K562 (cell line): ENCODE measurements around the gene ZNF324B. TPM values are rescaled to one million over a fixed set of nuclear protein-coding genes. Genes with fewer than 3 reads are reported as not detected.
A peak's percentile ranks its signal among the peaks of the same experiment; 100 is the strongest.

Source experiments
- BRF1 ChIP-seq: IDR thresholded peaks from 3 replicates; pipeline ENCODE4 v1.6.1; 2011; ENCODE audit warnings: borderline replicate concordance, mild to moderate bottlenecking; ENCODE audit not compliant: insufficient read length; ENCODE audit errors: extremely low read depth
- E2F6 ChIP-seq, 2 experiments: IDR thresholded peaks; 2 replicates each; pipeline ENCODE4 v1.6.1; 2011; ENCODE audit warnings: borderline replicate concordance in 1 of 2, control low read depth in 1 of 2, low read depth in 1 of 2, low read length in 1 of 2, mild to moderate bottlenecking in 1 of 2, mixed read lengths in 1 of 2, moderate library complexity in 1 of 2; ENCODE audit not compliant: insufficient read depth in 1 of 2, insufficient read length in 1 of 2, poor library complexity in 1 of 2, severe bottlenecking in 1 of 2; ENCODE audit errors: extremely low read depth in 1 of 2
- FOXA3 ChIP-seq, 2 experiments: fragments of 450-650 bp in 1 of 2; sonication (generic) in 1 of 2; formaldehyde crosslinking; IDR thresholded peaks in 1 of 2; conservative IDR thresholded peaks in 1 of 2; 2 replicates each; pipeline versions ENCODE4 v1.4.0 to v1.8.0; 2020 to 2022; ENCODE audit warnings: mild to moderate bottlenecking in 2 of 2, missing genetic modification reagents in 1 of 2
- GTF2A2 ChIP-seq: IDR thresholded peaks from 2 replicates; pipeline ENCODE4 v1.6.1; 2016; ENCODE audit warnings: mild to moderate bottlenecking, missing genetic modification characterization, missing compliant biosample characterization
- NR0B1 ChIP-seq: fragments of 450-650 bp; IDR thresholded peaks from one replicate; pipeline ENCODE4 v1.6.1; 2018; ENCODE audit warnings: mild to moderate bottlenecking, moderate library complexity; ENCODE audit not compliant: partially characterized antibody
- RB1 ChIP-seq: fragments of 450-650 bp; IDR thresholded peaks from 2 replicates; pipeline ENCODE4 v1.6.1; 2017; ENCODE audit warnings: low read depth, mild to moderate bottlenecking
- SIX5 ChIP-seq, 2 experiments: IDR thresholded peaks; 2 replicates each; pipeline ENCODE4 v1.6.1; 2011; ENCODE audit warnings: low read length in 2 of 2, borderline replicate concordance in 1 of 2, low read depth in 1 of 2, mild to moderate bottlenecking in 1 of 2, moderate library complexity in 1 of 2; ENCODE audit not compliant: insufficient read depth in 1 of 2
- TCFL5 ChIP-seq: fragments of 250-450 bp; sonication (Bioruptor Pico); conservative IDR thresholded peaks from 2 replicates; pipeline ENCODE4 v1.6.1; 2021; ENCODE audit warnings: mild to moderate bottlenecking, moderate library complexity, matching md5 sums
- ZFP30 ChIP-seq: fragments of 250-450 bp; sonication (Bioruptor Pico); IDR thresholded peaks from 2 replicates; pipeline ENCODE4 v1.8.0; 2022; ENCODE audit warnings: moderate library complexity, mild to moderate bottlenecking, inconsistent platforms, borderline replicate concordance
- ZNF146 ChIP-seq: IDR thresholded peaks from one replicate; pipeline ENCODE4 v1.6.1; 2018; ENCODE audit warnings: missing compliant biosample characterization; ENCODE audit not compliant: unreplicated experiment
- ZNF318 ChIP-seq, 2 experiments: fragments of 450-650 bp; IDR thresholded peaks; 2 replicates each; pipeline ENCODE4 v1.6.1; 2016; ENCODE audit warnings: mild to moderate bottlenecking in 2 of 2, borderline replicate concordance in 1 of 2, low read depth in 1 of 2, moderate library complexity in 1 of 2
- ZNF398 ChIP-seq: fragments of 250-450 bp; sonication (Bioruptor Pico); IDR thresholded peaks from 2 replicates; pipeline ENCODE4 v1.8.0; 2021; ENCODE audit warnings: moderate library complexity, mild to moderate bottlenecking, inconsistent platforms
- polyA plus RNA-seq, 8 experiments: library from polyadenylated mRNA; depleted of rRNA in 4 of 8; stranded (reverse) in 5 of 8; unstranded in 3 of 8; fragments of >200 nt; fragmentation: Nextera tagmentation in 2 of 8; fragmentation: Illumina TruSeq in 1 of 8; extraction: Ambion mirVana in 2 of 8; extraction: Trizol in 1 of 8; gene quantifications; 2 replicates each; pipeline versions ENCODE4 v1.2.1 to v1.2.3, GENCODE V29; 2011 to 2014; ENCODE audit warnings: inconsistent platforms in 1 of 8, missing spikeins in 1 of 8
- total RNA-seq, 7 experiments: library from RNA; depleted of rRNA in 6 of 7; stranded (reverse); fragments of >200 nt in 6 of 7; fragmentation: Illumina TruSeq in 2 of 7; extraction: Trizol in 2 of 7; gene quantifications; 2 replicates each; pipeline versions ENCODE4 v1.2.1 to v1.2.3, GENCODE V29; 2011 to 2021; ENCODE audit warnings: low replicate concordance in 1 of 7

Gene ZNF324B
- total and polyA plus RNA-seq, 9 of the 15 experiments (the other 6 are each of a cell fraction or from before 2014, with no cell fraction given): 0.20 to 13.5 (median 5.7) TPM

GRCh38 chr19:58475714-58476497, 24.5 kb downstream of the ZNF324B start, which contains the start of gene ZNF446 (continued):
- TF ChIP-seq BRF1 (no peak), NR0B1 (no peak), RB1 (peak; percentile 28), ZFP30 (CRISPR knock-in tag) (no peak), TCFL5 (CRISPR knock-in tag) (no peak), SIX5 (IDR thresholded peaks at IDR 0.05; ENCODE audit: borderline replicate concordance in 1 of 2, insufficient read depth in 1 of 2, low read depth in 1 of 2, low read length in 2 of 2) (peak; percentile 77 to 78; a peak in 3 of 4 replicates), GTF2A2 (no peak), ZNF146 (CRISPR knock-in tag) (no peak), E2F6 (IDR thresholded peaks at IDR 0.05; ENCODE audit: borderline replicate concordance in 1 of 2, extremely low read depth in 1 of 2, insufficient read depth in 1 of 2, insufficient read length in 1 of 2, low read depth in 1 of 2, low read length in 1 of 2, poor library complexity in 1 of 2, severe bottlenecking in 1 of 2) (peak in 1 of 2 experiments; percentile 31), ZNF398 (CRISPR knock-in tag) (no peak), ZNF318 (IDR thresholded peaks at IDR 0.05; ENCODE audit: borderline replicate concordance in 1 of 2, low read depth in 1 of 2) (no peak), FOXA3 (CRISPR knock-in tag; conservative IDR thresholded peaks at IDR 0.05 in 1 of 2, IDR thresholded peaks at IDR 0.05 in 1 of 2) (no peak)
